Thymus (tissue), 11 donors: Measurements from ENCODE around the gene ABHD12. TPM values are rescaled to one million over a fixed set of nuclear protein-coding genes. Genes with fewer than 3 reads are reported as not detected.

Source experiments
- DNase-seq, 9 donors: peaks; one replicate each; pipeline ENCODE4 v3.0.0-alpha.2; 2013; ENCODE audit warnings: low spot score in 9 of 9, low read depth in 6 of 9, missing footprints in 1 of 9
- H3K27ac ChIP-seq, 2 donors: one replicate each; pipeline ENCODE4 v1.5.1; 2013; ENCODE audit warnings: control low read depth in 1 of 2, low read depth in 1 of 2, low read length in 1 of 2, mild to moderate bottlenecking in 1 of 2, moderate library complexity in 1 of 2
- H3K27me3 ChIP-seq, 2 donors: one replicate each; pipeline ENCODE4 v1.5.1; 2013; ENCODE audit warnings: low read length in 1 of 2; ENCODE audit not compliant: control insufficient read depth in 2 of 2, insufficient read depth in 1 of 2
- H3K36me3 ChIP-seq, 2 donors: one replicate each; pipeline ENCODE4 v1.5.1; 2013; ENCODE audit warnings: low read length in 1 of 2, mild to moderate bottlenecking in 1 of 2, moderate library complexity in 1 of 2; ENCODE audit not compliant: control insufficient read depth in 2 of 2, insufficient read depth in 2 of 2
- H3K4me1 ChIP-seq, 2 donors: one replicate each; pipeline ENCODE4 v1.5.1; 2013; ENCODE audit warnings: low read length in 2 of 2; ENCODE audit not compliant: control insufficient read depth in 2 of 2, insufficient read depth in 2 of 2
- H3K4me3 ChIP-seq, 2 donors: one replicate each; pipeline ENCODE4 v1.5.1; 2013; ENCODE audit warnings: low read length in 2 of 2, control low read depth in 1 of 2, mild to moderate bottlenecking in 1 of 2
- H3K9me3 ChIP-seq, 2 donors: one replicate each; pipeline ENCODE4 v1.5.1; 2013; ENCODE audit warnings: low read length in 1 of 2, mild to moderate bottlenecking in 1 of 2; ENCODE audit not compliant: control insufficient read depth in 2 of 2, insufficient read depth in 1 of 2
- WGBS: extraction: QIAGEN DNeasy Blood & Tissue Kit; methylation state at CpG from one replicate; pipeline ENCODE4 v1.1.7; 2013; 5-methylcytosine and 5-hydroxymethylcytosine counted together
- polyA plus RNA-seq: library from polyadenylated mRNA; stranded (reverse); fragments of 200-250 nt; gene quantifications from one replicate; pipeline ENCODE4 v1.2.3, GENCODE V29; 2013
- total RNA-seq: library from RNA; stranded (reverse); fragments of 120-200 nt; gene quantifications from one replicate; pipeline ENCODE4 v1.2.4, GENCODE V29; 2013
- donor health status: healthy.

ABHD12 gene
- total and polyA plus RNA-seq, 2 donors = 16.5 to 28.8 TPM

GRCh38 chr20:25361287-25361683 is 29.4 kb downstream of the ABHD12 start:
- H3K4me1 ChIP-seq = no peaks in the 10 kb centered on the region
- no peak for DNase-seq
- no peak overlapping the region for H3K4me3 ChIP-seq
- no peaks in the 10 kb centered on the region for H3K27me3 ChIP-seq
- 95% methylated on average over 6 of the region's 6 CpGs for WGBS
- no peaks in the 10 kb centered on the region for H3K9me3 ChIP-seq
- no peaks in the 10 kb centered on the region for H3K36me3 ChIP-seq
- no peak overlapping the region for H3K27ac ChIP-seq

- no peak overlapping the region for H3K4me3 ChIP-seq
- no peak for DNase-seq
Measured at GRCh38 chr20:25360631-25361286, 29.9 kb downstream of the ABHD12 start.

GRCh38 chr20:25356271-25356933 is 34.2 kb downstream of the ABHD12 start:
- no peak for DNase-seq
- Histone ChIP-seq H3K36me3 (no peaks in the 10 kb centered on the region), H3K4me1 (peaks cover 0 to 7% of the 10 kb centered on the region in 2 donors), H3K4me3 (no peak overlapping the region), H3K27me3 (no peaks in the 10 kb centered on the region), H3K9me3 (peaks cover 0 to 3% of the 10 kb centered on the region in 2 donors), H3K27ac (no peak overlapping the region)
- 93% methylated on average over 10 of the region's 10 CpGs for WGBS

More at GRCh38 chr20:25360631-25361286, 29.9 kb downstream of the ABHD12 start:
- no peaks in the 10 kb centered on the region for H3K9me3 ChIP-seq
- H3K4me1 ChIP-seq = no peaks in the 10 kb centered on the region
- no peaks in the 10 kb centered on the region for H3K36me3 ChIP-seq
- H3K27me3 ChIP-seq = no peaks in the 10 kb centered on the region
- 51% methylated on average over 10 of the region's 10 CpGs for WGBS
- H3K27ac ChIP-seq = peak overlapping the region in 1 of 2 donors; percentile 18

- no peaks in the 10 kb centered on the region for H3K36me3 ChIP-seq
- DNase-seq = no peak
- no peak overlapping the region for H3K4me3 ChIP-seq
- 98% methylated on average over 2 of the region's 2 CpGs for WGBS
- peaks cover 0 to 3% of the 10 kb centered on the region in 2 donors for H3K9me3 ChIP-seq
- no peak overlapping the region for H3K27ac ChIP-seq
- H3K27me3 ChIP-seq = no peaks in the 10 kb centered on the region
- H3K4me1 ChIP-seq = peaks cover 0 to 7% of the 10 kb centered on the region in 2 donors
Measured at GRCh38 chr20:25355866-25356265, 34.8 kb downstream of the ABHD12 start.

- H3K27ac ChIP-seq = no peak overlapping the region
- H3K4me3 ChIP-seq = no peak overlapping the region
- 64% methylated on average over 3 of the region's 3 CpGs for WGBS
- no peaks in the 10 kb centered on the region for H3K27me3 ChIP-seq
- no peaks in the 10 kb centered on the region for H3K36me3 ChIP-seq
- peaks cover 0 to 7% of the 10 kb centered on the region in 2 donors for H3K4me1 ChIP-seq
- H3K9me3 ChIP-seq = peaks cover 0 to 3% of the 10 kb centered on the region in 2 donors
- DNase-seq = no peak
Measured at GRCh38 chr20:25355011-25355595, 35.5 kb downstream of the ABHD12 start.

- Histone ChIP-seq H3K36me3 (no peaks in the 10 kb centered on the region), H3K27ac (no peak overlapping the region)
- 73% methylated on average over 15 of the region's 15 CpGs for WGBS
Measured at GRCh38 chr20:25353747-25354705, 36.6 kb downstream of the ABHD12 start.

GRCh38 chr20:25353353-25353746 is 37.3 kb downstream of the ABHD12 start:
- H3K27ac ChIP-seq = no peak overlapping the region
- H3K4me3 ChIP-seq = no peak overlapping the region
- DNase-seq = no peak
- H3K36me3 ChIP-seq = no peaks in the 10 kb centered on the region
- H3K9me3 ChIP-seq = peaks cover 0 to 3% of the 10 kb centered on the region in 2 donors
- WGBS = 81% methylated on average over 3 of the region's 3 CpGs
- H3K27me3 ChIP-seq = no peaks in the 10 kb centered on the region
- H3K4me1 ChIP-seq = peaks cover 0 to 7% of the 10 kb centered on the region in 2 donors

More at GRCh38 chr20:25353747-25354705, 36.6 kb downstream of the ABHD12 start:
- Histone ChIP-seq H3K27me3 (no peaks in the 10 kb centered on the region), H3K9me3 (peaks cover 0 to 3% of the 10 kb centered on the region in 2 donors), H3K4me3 (no peak overlapping the region), H3K4me1 (peaks cover 0 to 7% of the 10 kb centered on the region in 2 donors)
- no peak for DNase-seq

- H3K4me3 ChIP-seq = no peak overlapping the region
- WGBS = 96% methylated on average over 3 of the region's 3 CpGs
- no peak for DNase-seq
- no peaks in the 10 kb centered on the region for H3K36me3 ChIP-seq
- no peaks in the 10 kb centered on the region for H3K27me3 ChIP-seq
- no peak overlapping the region for H3K27ac ChIP-seq
- peaks cover 0 to 7% of the 10 kb centered on the region in 2 donors for H3K4me1 ChIP-seq
- peaks cover 0 to 3% of the 10 kb centered on the region in 2 donors for H3K9me3 ChIP-seq
Measured at GRCh38 chr20:25352746-25353145, 37.9 kb downstream of the ABHD12 start.
